Adipose tissue (tissue), 3 donors: ENCODE measurements around the gene STIM1. TPM values are rescaled to one million over a fixed set of nuclear protein-coding genes. Genes with fewer than 3 reads are reported as not detected.
"Not testable (repeated sequence)": the region's sequence is repeated elsewhere in the genome, so short reads cannot be mapped to it uniquely, and the experiment has no call there.

Experiments
- H3K27ac ChIP-seq: one replicate; pipeline ENCODE4 v1.5.1; 2013; ENCODE audit warnings: low read depth, low read length
- WGBS, 3 donors: extraction: QIAGEN DNeasy Blood & Tissue Kit; methylation state at CpG; one replicate each; pipeline ENCODE4 v1.1.7; 2013; 5-methylcytosine and 5-hydroxymethylcytosine counted together
- polyA plus RNA-seq, 3 donors: library from polyadenylated mRNA; stranded (reverse); fragments of 200-250 nt; gene quantifications; one replicate each; pipeline ENCODE4 v1.2.3, GENCODE V29; 2013
- donor health status: healthy with polysubstance abuse.
- donor health status: Bipolar disorder and iron deficiency.
- donor health status: healthy.

The STIM1 gene
- polyA plus RNA-seq, 3 donors = 17.6 to 49.7 (median 40.0) TPM

DNA sequence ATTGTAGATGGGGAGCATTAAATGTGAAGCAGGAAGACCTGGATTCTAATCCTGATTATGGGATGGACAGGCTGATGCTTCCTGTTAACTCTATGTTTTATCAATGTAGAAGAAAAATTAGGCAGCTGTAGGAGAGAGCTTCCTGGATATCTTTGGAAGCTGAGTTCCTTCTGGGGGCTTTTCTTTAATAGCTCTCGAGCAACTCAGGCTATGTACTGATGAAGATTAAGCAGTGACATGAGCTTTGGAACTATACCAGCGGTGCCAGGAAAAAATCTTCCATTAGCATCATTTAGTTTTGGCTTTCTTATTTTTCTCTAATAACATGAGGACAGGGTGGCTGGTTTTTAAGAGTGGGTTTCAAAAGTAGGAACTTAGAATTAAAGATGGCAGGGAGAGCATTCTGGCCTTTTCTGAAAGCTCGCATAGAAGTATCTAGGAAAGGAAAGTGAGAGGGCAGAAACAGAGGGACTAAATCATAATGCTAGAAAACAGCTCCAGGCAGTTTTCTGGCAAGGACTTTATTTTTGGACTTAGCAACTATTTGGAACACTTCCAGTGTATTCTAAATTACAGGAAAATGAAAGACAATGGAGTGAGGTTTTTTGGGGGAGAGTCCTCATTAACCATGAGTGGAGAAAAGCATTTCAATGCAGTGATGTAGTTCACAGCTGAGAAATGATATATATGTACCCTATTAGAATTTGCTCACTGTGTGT is 169.9 kb downstream of the STIM1 start:
- 47 to 60% (median 49%) methylated on average over 3 of the region's 3 CpGs for WGBS, 3 donors
- H3K27ac ChIP-seq = no peak overlapping the region

- H3K27ac ChIP-seq = no peak overlapping the region
- 38 to 56% (median 45%) methylated on average over 2 of the region's 2 CpGs for WGBS, 3 donors
These were observed 170.5 kb downstream of the STIM1 start for GRCh38 chr11:4025967-4026324.

DNA sequence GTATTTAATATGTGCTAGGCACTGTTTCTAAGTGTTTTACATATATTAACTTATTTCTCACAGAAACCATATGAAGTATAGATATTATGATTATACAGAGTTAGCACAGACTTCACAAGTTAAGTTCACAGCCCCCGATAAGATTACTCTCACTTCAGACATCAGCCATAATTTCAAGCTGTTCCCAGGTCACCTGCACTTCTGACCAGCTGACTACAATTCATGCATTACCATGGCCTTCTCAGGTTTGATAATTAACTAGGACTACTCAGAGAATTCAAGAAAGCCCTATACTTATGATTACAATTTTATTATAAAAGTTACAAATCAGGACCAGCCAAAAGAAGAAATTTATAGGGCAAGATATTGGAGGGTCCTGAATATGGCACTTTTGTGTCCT is 170.9 kb downstream of the STIM1 start:
- H3K27ac ChIP-seq = no peak overlapping the region
- 48 to 87% (median 77%) methylated on average over 1 of the region's 1 CpG for WGBS, 3 donors

GRCh38 chr11:4027746-4028145 is 172.3 kb downstream of the STIM1 start:
- 32 to 88% (median 59%) methylated on average over 1 of the region's 1 CpG for WGBS, 3 donors
- H3K27ac ChIP-seq = no peak overlapping the region

DNA sequence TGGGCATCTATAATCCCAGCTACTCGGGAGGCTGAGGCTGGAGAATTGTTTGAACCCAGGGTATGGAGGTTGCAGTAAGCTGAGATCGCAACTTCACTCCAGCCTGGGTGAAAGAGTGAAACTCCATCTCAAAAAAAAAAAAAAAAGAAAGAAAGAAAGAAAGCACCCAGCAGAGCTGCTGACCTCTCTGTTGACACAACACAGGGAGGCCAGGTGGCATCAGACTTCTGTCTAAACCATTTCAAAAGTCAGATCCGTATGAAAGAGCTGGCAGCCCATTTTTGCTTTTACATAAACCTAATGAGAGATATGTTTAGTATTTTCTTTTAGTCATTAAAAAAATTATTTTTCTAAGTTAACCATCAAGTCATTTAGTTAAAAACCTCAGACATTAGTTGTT is 174.7 kb downstream of the STIM1 start:
- H3K27ac ChIP-seq = no peak overlapping the region
- WGBS, 3 donors = 80 to 91% (median 88%) methylated on average over 3 of the region's 3 CpGs

DNA sequence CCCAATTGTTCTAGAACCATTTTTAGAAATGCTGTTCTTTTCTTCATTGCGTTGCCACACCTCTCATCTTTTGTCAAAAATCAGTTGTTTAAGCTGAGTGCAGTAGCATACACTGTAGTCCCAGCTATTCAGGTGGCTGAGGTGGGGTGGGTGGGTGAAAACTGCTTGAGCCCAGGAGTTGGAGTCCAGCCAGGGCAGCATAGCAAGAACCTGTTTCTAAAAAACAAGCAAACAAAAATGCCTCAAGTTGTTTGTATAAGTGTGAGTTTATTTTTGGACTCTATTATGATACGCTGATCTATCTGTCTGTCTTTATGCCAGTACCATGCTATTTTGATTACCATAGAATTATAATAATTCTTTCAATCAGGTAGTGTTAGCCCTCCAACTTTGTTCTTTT is 176.6 kb downstream of the STIM1 start:
- WGBS, 3 donors = 39 to 93% (median 71%) methylated on average over 2 of the region's 2 CpGs
- no peak overlapping the region for H3K27ac ChIP-seq

DNA sequence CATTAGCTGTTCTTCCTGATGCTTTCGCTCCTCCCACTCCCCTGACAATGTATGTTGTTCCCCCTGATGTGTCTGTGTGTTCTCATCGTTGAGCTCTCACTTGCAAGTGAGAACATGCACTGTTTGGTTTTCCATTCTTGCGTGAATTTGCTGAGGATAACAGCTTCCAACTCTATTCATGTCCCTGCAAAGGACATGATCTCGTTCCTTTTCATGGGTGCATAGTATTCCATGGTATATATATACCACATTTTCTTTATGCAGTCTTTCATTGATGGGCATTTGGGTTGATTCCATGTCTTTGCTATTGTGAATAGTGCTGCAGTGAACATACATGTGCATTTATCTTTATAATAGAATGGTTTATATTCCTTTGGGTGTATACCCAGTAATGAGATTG is 180.5 kb downstream of the STIM1 start:
- WGBS, 3 donors = 92 to 93% (median 93%) methylated on average over 4 of the region's 4 CpGs
- no peak overlapping the region for H3K27ac ChIP-seq

- no peak overlapping the region for H3K27ac ChIP-seq
- WGBS, 3 donors = 85 to 97% (median 94%) methylated on average over 3 of the region's 3 CpGs
These were observed 183.5 kb downstream of the STIM1 start for GRCh38 chr11:4039011-4039410.

- H3K27ac ChIP-seq = no peak overlapping the region
- 41 to 94% (median 86%) methylated on average over 1 of the region's 1 CpG for WGBS, 3 donors
These were observed 185.0 kb downstream of the STIM1 start for GRCh38 chr11:4040461-4040860.

DNA sequence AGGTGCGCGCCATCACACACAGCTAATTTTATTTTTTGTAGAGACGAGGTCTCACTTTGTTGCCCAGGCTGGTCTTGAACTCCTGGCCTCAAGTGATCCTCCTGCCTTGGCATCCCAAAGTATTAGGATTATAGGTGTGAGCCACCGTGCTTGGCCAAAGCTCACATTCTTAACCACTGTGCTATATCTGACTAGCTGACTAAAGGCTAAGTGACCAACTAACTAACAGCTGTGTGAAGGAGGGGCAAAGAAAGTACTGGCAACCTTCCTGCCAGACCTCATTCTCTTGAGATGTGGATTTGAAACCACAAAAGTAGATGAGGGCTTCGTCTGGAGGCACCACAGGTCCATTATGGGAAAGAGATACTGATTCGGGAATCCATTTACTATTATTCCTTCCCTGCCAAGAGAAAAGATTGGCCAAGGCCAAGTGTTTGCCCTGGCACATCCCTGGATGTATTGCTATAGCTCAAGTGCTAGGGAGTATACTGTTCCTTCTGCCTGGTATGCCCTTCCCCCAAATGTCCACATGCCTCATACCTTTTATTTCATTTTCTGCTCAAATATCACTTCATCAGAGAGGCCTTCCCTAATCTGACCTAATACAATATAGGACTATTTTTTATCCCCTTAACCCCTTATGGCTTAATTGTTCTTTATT is 186.4 kb downstream of the STIM1 start:
- no peak overlapping the region for H3K27ac ChIP-seq
- WGBS, 3 donors = 90 to 96% (median 93%) methylated on average over 6 of the region's 6 CpGs

DNA sequence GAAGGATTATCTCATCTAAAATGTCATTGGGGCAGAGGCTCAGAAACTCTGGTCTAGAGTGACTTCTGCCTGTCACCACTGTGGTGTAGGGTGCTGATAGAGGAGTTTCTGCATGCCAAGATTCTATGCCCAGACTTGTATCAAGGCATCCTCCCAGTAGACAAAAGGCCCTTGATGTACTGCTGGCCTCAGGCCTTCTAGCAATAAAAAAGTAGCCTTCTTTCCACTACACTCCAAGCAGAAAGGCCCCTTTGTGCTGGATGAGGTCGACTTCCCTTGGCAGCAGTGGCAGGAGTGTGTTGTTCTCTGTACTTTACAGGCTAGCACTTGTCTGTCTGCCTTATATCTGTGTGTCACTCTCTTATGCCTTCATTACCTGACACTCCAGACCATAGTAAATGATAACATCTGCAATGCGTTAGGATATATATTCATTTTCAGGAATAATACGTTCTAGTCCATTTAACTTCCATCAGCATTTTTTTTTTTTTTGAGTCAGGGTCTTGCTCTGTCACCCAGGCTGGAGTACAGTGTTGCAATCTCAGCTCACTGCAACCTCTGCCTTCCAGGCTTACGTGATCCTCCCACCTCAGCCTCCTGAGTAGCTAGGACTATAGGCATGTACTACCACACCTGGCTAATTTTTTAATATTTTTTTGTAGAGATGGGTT is 189.6 kb downstream of the STIM1 start:
- WGBS, 3 donors = 45 to 49% (median 49%) methylated on average over 4 of the region's 4 CpGs
- no peak overlapping the region for H3K27ac ChIP-seq

DNA sequence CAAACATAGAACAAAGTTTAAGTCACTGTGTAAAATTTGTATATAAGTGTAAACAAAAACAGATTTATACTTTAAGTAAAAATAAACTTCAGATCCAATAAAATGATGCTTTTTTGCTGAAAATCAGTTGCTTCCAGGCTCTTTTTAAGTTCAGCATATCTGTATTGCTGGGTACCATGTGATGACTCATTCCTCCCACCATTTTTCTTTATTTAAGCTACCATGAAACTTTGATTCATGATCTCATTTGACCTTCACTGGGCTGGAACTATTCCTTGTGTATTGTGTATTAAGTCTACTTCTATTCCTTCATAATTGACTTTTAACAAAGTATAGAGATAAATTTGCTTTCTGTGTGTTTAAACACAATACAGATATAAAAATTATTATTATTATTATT is 192.9 kb downstream of the STIM1 start:
- H3K27ac ChIP-seq = no peak overlapping the region

DNA sequence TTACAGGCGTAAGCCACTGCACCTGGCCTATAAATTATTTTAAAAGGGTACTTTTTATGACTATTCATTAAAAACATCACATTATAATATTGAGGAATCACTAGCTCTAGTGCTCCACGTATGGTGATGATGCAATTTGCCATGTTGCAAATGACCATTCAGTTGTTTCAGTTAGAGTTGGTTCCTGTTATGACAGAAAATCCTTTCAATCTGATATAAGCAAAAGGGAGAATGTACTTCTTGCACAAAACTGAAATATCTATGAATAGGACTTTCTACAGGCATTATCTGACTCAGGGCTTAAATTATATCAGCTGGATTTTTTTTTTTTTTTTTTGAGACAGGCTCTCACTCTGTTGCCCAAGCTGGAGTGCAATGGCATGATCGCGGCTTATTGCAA is 193.5 kb downstream of the STIM1 start:
- WGBS, 3 donors = 56 to 97% (median 74%) methylated on average over 4 of the region's 4 CpGs
- H3K27ac ChIP-seq = no peak overlapping the region

DNA sequence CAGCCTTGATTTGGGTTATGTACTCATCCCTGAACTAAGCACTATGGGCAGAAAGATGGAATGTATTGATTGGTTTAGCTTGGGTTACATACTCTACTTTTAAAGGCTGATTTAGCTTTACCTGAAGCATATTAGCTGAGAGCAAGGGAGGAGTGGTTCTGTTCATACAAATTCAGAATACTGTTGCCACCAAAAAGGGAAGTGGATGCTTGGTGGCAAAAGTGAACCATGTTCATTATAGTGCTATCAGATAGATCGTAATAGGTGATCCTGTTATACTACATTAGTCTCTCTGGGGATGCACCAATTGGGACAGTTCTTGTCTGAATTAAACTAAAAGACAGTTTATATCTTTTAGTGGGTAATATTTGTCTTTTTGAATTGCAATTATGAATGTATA is 194.7 kb downstream of the STIM1 start:
- WGBS, 3 donors = 64 to 90% (median 80%) methylated on average over 1 of the region's 1 CpG
- no peak overlapping the region for H3K27ac ChIP-seq

- 86 to 96% (median 95%) methylated on average over 4 of the region's 4 CpGs for WGBS, 3 donors
- H3K27ac ChIP-seq = not testable (repeated sequence)
These were observed 197.7 kb downstream of the STIM1 start for GRCh38 chr11:4053200-4053599.

DNA sequence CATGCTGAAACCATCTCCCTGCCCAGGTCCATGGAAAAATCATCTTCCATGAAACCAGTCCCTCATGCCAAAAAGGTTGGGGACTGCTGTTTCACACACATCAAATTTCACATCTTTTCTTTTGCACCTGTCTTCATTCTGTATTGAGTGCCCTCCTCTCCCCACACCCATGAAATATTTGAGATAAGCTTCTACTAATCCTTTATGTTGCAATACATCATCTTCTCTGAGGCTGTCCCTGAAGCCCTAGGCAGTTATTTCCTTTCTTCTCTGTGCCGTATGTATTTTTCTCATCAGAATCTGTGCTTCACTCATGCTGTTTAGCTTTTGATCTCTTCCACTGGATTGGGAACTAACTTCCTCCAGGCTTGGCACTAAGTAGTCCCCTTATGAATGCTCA is 199.2 kb downstream of the STIM1 start:
- H3K27ac ChIP-seq = no peak overlapping the region
- whole genome bisulfite sequencing, 3 donors = 47 to 83% (median 77%) methylated on average over 1 of the region's 1 CpG

DNA sequence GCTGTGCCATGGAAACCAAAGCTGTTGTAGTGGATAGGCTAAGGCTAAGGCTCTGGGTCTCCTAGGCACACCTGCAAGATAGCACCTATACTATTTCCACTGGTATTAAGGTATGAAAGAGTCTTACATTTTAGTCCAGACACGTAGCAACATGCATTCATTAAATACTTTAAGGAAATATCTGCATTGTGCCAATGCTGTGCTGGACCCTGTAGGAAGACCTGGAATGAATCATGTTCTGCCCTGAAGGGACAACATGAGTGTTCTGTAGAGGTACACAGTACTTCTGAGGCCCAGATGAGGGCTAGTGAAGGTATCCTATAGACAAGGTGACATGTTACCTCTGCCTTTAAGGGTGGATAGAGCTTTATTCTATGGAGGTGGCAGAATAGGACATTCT is 204.0 kb downstream of the STIM1 start:
- H3K27ac ChIP-seq = no peak overlapping the region
- 93 to 97% (median 95%) methylated on average over 1 of the region's 1 CpG for WGBS, 3 donors

GRCh38 chr11:4060182-4060923 is 204.9 kb downstream of the STIM1 start:
- WGBS, 3 donors = 47 to 84% (median 78%) methylated on average over 4 of the region's 4 CpGs
- H3K27ac ChIP-seq = no peak overlapping the region

DNA sequence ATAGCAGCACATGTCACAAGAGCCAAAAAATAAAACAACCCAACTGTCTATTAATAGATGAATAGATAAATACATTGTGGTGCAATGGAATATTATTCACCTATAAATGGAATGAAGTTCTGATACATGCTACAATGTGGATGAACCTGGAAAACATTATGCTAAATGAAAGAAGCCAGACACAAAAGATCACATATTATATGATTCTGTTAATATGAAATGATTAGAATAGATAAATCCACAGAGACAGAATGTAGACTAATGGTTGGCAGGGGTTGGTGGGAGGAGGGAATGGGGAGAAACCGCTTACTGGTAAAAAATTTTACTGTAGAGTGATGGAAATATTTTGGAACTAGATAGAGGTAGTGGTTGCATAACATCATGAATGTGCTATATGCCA is 206.2 kb downstream of the STIM1 start:
- no peak overlapping the region for H3K27ac ChIP-seq
- 72 to 88% (median 76%) methylated on average over 1 of the region's 1 CpG for WGBS, 3 donors
